Renal pelvis (tissue), 4 donors: ENCODE measurements around the gene STK38L. TPM values are rescaled to one million over a fixed set of nuclear protein-coding genes. Genes with fewer than 3 reads are reported as not detected.
"Not testable (repeated sequence)": the region's sequence is repeated elsewhere in the genome, so short reads cannot be mapped to it uniquely, and the experiment has no call there.

Source experiments
- DNase-seq: peaks from one replicate; pipeline ENCODE4 v3.0.0-alpha.2; 2013
- polyA plus RNA-seq, 3 donors: library from polyadenylated mRNA; unstranded; fragments of 120-200 nt; gene quantifications; one replicate each; pipeline ENCODE4 v1.2.1, GENCODE V29; 2013; ENCODE audit not compliant: insufficient read length in 3 of 3

Gene STK38L
- polyA plus RNA-seq, 3 donors, result 37.5 to 43.4 (median 38.7) TPM

- no peak for DNase-seq
Observed at GRCh38 chr12:27220055-27220987, 23.8 kb upstream of the STK38L start.

GRCh38 chr12:27220988-27221345 is 23.1 kb upstream of the STK38L start:
- DNase-seq, result no peak

GRCh38 chr12:27221625-27222387 is 22.3 kb upstream of the STK38L start:
- DNase-seq, result no peak

GRCh38 chr12:27226407-27226929 is 17.6 kb upstream of the STK38L start:
- DNase-seq, result no peak

- DNase-seq, result no peak
Observed at GRCh38 chr12:27229367-27229766, 14.7 kb upstream of the STK38L start.

GRCh38 chr12:27231374-27231773 is 12.7 kb upstream of the STK38L start:
- not testable (repeated sequence) for DNase-seq

GRCh38 chr12:27233814-27234213 is 10.3 kb upstream of the STK38L start:
- no peak for DNase-seq

GRCh38 chr12:27236498-27236897 is 7.6 kb upstream of the STK38L start:
- DNase-seq, result no peak

GRCh38 chr12:27237790-27238771 is 6.0 kb upstream of the STK38L start:
- no peak for DNase-seq

- no peak for DNase-seq
Observed at GRCh38 chr12:27243006-27243405, 1.1 kb upstream of the STK38L start.

GRCh38 chr12:27244689-27245488 is 803 bp downstream of the STK38L start:
- peak; percentile 27 for DNase-seq

GRCh38 chr12:27246141-27246540 is 2.1 kb downstream of the STK38L start:
- no peak for DNase-seq

- no peak for DNase-seq
Observed at GRCh38 chr12:27246774-27247173, 2.7 kb downstream of the STK38L start.

- DNase-seq, result peak; percentile 14
Observed at GRCh38 chr12:27252934-27253333, 8.8 kb downstream of the STK38L start.

- DNase-seq, result no peak
Observed at GRCh38 chr12:27253347-27253746, 9.3 kb downstream of the STK38L start.

GRCh38 chr12:27255806-27256205 is 11.7 kb downstream of the STK38L start:
- DNase-seq, result no peak

- no peak for DNase-seq
Observed at GRCh38 chr12:27257104-27257843, 13.2 kb downstream of the STK38L start.

- no peak for DNase-seq
Observed at GRCh38 chr12:27260746-27261145, 16.7 kb downstream of the STK38L start.

- DNase-seq, result no peak
Observed at GRCh38 chr12:27261866-27262265, 17.8 kb downstream of the STK38L start.

GRCh38 chr12:27270148-27270547 is 26.1 kb downstream of the STK38L start:
- DNase-seq, result no peak
